Activated T-cell treated with anti-CD3 and anti-CD28 coated beads, Interleukin-2, amount 50 U/mL, for 48 hours (primary cell): ENCODE measurements around the gene TBCC.
"Not testable (repeated sequence)": the region's sequence is repeated elsewhere in the genome, so short reads cannot be mapped to it uniquely, and the experiment has no call there.

Source experiments
- DNase-seq, 2 experiments: peaks; one replicate each; pipeline ENCODE4 v3.0.0-alpha.2; 2020

TBCC gene

DNA sequence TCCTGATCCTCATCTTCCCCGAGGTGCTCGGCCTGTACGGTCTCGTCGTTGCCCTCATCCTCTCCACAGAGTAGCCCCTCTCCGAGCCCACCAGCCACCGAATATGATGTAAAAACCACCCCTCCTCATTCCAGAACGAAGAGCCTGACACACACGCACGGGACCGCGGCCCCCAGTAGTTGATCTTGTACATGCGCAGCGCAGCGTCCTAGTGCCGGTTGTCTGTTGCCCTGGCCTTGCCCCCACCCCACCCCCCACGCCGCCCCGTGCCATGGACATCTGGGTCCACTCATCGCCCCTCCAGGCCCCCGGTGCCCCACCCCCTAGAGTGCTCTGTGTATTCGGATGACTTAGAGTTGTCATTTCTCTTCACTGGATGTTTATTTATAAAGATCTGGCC lies 18.3 kb downstream of the TBCC start:
- no peak for DNase-seq

- peak; percentile 49 to 53 for DNase-seq
These were observed 18.8 kb downstream of the TBCC start for GRCh38 chr6:42727087-42727611.

DNA sequence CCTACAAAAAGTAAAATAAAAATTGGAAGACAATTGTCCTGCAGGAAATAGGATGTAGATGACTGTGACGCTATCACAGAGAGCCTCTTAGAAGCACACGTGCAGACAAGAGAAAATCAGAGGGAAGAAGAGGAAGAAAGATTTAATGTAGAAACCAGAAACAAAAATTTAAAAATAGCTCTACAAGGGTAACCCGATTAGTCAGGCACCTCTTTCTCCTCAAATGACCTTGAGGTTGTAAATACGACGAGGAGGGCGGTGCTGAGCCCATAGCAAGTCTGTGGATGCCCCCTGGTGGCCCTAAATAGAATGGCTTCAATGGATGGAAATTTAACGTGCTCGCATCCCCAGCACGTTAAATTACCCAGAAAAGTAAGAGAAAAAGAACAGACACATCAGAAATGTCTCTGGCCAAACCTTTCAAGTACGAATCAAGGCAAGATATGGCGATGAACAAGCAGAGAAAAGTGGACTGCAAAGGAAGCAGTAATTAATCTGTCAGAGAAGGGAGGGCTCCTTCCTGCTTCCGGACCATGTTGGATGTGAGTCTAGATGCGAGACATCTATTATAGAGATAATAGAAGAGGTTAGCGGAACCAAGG lies 19.3 kb downstream of the TBCC start:
- peak; percentile 60 to 69 for DNase-seq

DNA sequence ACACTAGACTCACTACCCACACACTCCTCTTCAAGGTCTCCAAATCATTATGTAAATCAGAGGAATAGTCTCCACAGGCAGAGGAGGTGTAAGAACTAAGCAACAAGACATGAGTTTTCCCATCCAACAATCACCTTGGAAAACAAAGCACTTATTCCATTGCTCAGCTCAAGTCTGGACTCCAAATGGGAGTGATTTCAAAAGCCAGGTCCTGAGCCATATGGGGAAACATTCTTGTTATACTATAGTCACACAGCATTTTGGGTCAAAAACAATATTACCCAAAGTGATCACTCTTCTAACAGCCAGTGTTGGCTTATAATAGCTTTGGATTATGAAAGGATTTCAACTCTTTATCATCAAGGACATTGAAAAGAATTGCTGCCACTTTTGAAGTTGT lies 19.9 kb downstream of the TBCC start:
- no peak for DNase-seq

DNA sequence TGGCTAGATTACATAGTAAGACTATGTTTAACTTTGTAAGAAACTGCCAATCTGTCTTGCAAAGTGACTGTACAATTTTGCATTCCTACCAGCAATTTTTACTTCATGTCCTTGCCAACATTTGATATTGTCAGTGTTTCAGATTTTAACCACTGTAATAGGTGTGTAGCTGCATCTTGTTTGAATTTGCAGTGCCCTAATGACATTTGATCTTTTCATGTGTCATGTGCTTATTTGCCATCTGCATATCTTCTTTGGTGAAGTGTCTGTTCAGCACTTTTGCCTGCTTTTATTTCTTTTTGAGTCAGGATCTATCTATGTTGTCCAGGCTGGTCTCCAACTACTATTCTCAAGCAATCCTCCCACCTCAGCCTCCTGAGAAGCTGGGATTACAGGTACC lies 21.1 kb downstream of the TBCC start:
- no peak for DNase-seq

GRCh38 chr6:42722497-42722896 lies 23.4 kb downstream of the TBCC start, which contains the start of gene PRPH2:
Gene PRPH2, minus strand, starts transcription at chr6:42722597. Its CDS starts 263 bp downstream, at chr6:42722334.
- no peak for DNase-seq

- no peak for DNase-seq
These were observed 25.2 kb downstream of the TBCC start for GRCh38 chr6:42720739-42721138.

DNA sequence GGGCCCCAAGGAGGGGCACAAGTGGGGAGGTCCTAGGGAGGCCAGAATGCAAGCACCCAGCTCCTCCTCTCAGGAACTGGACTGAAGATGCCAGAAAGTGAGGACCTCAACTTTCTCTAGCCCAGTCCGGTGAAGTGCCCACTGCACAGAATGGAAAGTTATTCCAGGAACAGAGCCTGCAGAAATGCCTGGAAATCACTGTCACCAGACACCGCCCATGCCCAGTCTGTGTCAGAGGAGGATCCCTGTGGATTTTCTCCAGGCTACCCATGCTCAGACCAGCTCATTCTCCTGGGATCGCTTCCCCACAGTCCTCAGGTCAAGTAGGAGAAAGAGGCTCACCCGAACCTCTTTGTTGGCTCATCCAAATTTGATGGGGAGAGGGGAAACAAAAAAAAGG lies 30.0 kb downstream of the TBCC start:
- DNase-seq: no peak

GRCh38 chr6:42714098-42714761 lies 31.7 kb downstream of the TBCC start:
- DNase-seq: no peak

GRCh38 chr6:42711930-42712329 lies 34.0 kb downstream of the TBCC start:
- DNase-seq: no peak

DNA sequence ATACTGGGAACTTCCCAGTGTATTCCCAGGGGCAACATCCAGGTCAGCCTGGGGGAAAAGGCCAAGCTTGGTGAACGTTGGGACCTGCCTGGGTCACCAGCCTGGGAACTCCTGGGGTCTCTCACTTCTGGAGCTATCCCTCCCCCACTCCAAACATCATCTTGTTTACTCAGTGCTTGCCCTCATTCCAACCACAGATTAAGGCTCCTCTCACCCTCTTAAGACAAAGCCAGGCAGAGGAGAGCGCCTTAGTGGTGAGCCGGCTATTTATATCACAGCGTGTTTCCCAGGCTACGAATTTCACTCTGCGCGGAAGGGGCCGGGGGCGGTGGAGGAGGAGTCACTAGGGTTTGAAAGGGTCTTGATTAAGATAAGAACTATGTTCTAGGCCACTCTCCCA lies 35.6 kb downstream of the TBCC start:
- DNase-seq: no peak

- no peak for DNase-seq
These were observed 36.0 kb downstream of the TBCC start for GRCh38 chr6:42709871-42710270.

DNA sequence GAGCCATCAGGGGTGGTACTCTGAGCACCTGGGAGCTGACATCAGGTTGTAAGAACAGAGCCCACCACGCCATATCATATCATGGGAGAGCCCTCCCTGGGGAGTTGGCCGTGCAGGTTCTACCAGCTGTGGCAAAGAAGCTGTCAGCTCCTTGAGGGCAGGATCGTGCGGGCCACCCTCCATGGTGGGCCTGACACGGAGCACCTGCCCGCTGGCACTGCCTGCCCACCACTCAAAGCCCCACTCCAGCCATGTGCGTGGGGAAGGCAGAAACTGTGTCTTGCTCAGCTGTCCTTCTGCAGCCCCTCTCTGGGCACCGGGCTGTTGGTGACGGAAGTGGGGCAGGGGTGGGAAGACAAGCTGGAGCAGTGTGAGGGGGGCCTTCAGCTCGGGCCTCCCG lies 37.8 kb downstream of the TBCC start:
- DNase-seq: no peak

DNA sequence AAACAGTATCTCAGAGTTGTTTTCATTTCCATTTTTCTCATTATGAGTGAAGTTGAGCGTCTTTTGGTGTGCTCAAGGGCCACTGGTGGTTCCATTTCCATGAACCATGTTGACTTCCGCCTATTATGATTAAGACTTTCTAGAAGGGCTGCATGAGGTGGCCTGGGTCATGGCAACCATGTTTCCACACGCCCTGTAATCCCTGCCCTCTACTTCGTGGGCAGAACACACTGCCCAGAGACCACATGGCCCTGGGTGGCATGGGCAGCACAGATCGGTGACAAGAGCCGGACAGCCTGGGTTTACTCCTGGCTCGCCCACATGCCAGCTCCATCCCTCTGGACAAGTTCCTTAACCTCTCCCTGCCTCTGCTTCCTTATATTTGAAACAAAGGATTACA lies 38.3 kb downstream of the TBCC start:
- no peak for DNase-seq

DNA sequence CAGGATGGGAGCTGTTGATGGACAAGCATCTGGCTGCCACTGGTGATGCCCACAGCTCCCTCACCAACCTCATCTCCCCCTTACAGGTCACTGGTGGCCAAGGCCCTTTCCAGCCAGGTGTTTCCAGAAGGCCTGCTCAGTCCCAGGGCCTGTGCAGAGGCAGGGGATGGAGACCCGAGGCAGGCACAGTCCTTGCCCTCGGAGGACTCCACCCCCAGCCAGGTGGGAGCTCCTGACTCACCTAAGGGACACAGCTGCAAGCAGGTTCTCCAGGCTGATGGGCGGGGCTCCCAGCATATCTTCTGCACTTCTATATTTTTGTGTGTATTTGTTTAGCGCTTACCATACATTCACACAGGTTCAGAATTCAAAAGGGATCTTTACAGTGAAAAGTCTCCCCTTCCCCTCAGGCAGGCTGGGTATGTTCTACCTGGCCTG lies 40.9 kb downstream of the TBCC start:
- DNase-seq: no peak

GRCh38 chr6:42704251-42704936 lies 41.5 kb downstream of the TBCC start:
- no peak for DNase-seq

- not testable (repeated sequence) for DNase-seq
These were observed 43.1 kb downstream of the TBCC start for GRCh38 chr6:42702786-42703185.

DNA sequence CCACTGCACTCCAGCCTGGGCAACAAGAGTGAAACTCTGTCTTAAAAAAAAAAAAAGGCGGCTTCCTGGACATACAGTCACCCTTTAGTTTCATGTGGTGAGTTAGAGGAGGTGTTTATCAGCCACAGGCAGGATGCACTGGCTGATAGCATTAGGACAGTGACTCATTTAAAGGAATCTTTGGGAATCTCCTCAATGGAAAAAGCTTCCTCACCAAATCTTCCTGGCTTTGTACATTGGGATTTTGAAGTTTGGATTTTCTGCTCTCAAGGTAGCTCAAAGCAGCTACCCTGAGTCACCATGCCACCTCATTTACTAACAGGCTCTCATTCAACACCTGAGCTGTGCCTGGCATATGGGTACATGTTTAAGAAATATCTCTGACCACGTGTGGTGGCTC lies 43.7 kb downstream of the TBCC start:
- DNase-seq: no peak

DNA sequence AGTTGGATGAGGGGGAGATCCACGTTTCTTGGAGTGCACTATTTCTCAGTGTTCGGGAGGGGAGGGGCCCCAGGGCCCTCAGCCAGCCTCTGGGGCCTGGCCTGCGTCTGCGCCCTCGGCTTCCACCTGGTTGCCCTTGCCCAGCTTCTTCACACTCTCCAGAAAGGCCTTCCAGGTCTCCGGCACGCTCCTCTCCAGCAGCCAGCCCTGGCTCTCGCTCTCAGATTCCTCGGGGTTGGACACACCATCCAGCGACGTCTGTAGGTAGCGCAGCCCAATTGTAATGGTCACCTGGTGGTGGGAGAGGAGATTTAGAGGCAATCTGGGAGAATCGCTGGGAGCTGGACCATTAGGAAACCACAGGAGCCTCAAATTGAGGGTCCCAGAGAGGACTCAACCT lies 47.7 kb downstream of the TBCC start:
- DNase-seq: no peak

- DNase-seq: no peak
These were observed 48.6 kb downstream of the TBCC start for GRCh38 chr6:42697268-42697655.

- no peak for DNase-seq
These were observed 49.2 kb downstream of the TBCC start for GRCh38 chr6:42696526-42697267.

DNA sequence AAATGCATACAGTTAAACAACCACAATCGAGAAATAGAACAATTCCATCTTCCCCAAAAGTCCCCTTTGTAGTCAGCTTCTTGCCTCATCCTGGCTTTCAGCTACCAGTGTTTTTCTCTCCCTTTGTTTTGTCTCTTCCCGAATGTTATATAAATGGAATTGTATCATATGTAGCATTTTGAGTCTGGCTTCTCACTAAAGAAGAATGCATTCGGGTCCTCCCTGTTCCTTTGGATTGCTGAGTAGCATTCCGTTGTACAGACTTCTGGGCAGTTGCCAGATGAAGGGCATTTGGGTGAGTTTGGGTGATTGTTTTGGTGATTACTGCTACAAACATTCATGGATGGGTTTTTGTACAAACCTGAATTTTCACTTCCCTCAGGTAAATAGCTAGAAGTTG lies 51.3 kb downstream of the TBCC start:
- no peak for DNase-seq
